Caki2 (cell line): ENCODE results near the gene ACACA. TPM values are rescaled to one million over a fixed set of nuclear protein-coding genes. Genes with fewer than 3 reads are reported as not detected.
"Not testable (repeated sequence)": the region's sequence is repeated elsewhere in the genome, so short reads cannot be mapped to it uniquely, and the experiment has no call there.

ENCODE experiments used
- DNase-seq: peaks from one replicate; pipeline ENCODE4 v3.0.0-alpha.2; 2015; ENCODE audit warnings: low read depth
- in situ Hi-C: cut with HindIII; loops from 2 replicates; pipeline ENCODE4 v1.10.0; 2016; ENCODE audit warnings: low sequenced_read_pairs, low pct_unique_long_range_greater_than_20kb, mixed read lengths
- total RNA-seq: library from RNA; depleted of rRNA; stranded (reverse); fragments of >200 nt; shearing (Covaris generic); gene quantifications from 2 replicates; pipeline ENCODE4 v1.2.3, GENCODE V29; 2014; ENCODE audit warnings: low replicate concordance

ACACA gene
- total RNA-seq, 1 experiment from 2014 or later, result 30.8 TPM

GRCh38 chr17:37082311-37082860 is 324.2 kb downstream of the ACACA start:
- DNase-seq, result no peak

GRCh38 chr17:37081287-37081686 is 325.3 kb downstream of the ACACA start:
- DNase-seq, result no peak
- in situ Hi-C loops, result no loop called here

More at GRCh38 chr17:37082311-37082860, 324.2 kb downstream of the ACACA start:
- in situ Hi-C loops, result no loop called here

DNA sequence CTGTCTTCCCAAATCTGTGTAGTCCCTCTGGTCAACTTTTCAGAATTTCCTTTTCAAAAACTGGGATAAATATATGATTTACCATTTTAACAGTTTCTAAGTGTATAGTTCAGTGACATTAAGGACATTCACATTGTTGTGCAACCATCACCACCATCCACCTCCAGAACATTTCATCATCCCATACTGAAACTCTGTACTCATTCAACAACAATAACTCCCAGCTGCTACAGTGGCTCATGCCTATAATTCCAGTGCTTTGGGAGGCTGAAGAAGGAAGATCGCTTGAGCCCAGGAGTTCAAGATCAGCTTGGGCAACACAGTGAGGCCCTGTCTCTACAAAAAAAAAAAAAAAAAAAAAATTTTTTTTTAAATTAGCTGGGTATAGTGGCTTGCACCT is 326.9 kb downstream of the ACACA start:
- in situ Hi-C loops, result no loop called here
- DNase-seq, result no peak

GRCh38 chr17:37079065-37079708 is 327.4 kb downstream of the ACACA start:
- in situ Hi-C loops, result no loop called here

GRCh38 chr17:37073464-37073863 is 333.2 kb downstream of the ACACA start:
- DNase-seq, in situ Hi-C loops: not testable (repeated sequence)

More at GRCh38 chr17:37079065-37079708, 327.4 kb downstream of the ACACA start:
- DNase-seq, result no peak

- DNase-seq, result no peak
- in situ Hi-C loops, result no loop called here
Measured at GRCh38 chr17:37069087-37069486, 337.5 kb downstream of the ACACA start.

- DNase-seq, result no peak
- in situ Hi-C loops, result no loop called here
Measured at GRCh38 chr17:37068266-37068665, 338.4 kb downstream of the ACACA start.

DNA sequence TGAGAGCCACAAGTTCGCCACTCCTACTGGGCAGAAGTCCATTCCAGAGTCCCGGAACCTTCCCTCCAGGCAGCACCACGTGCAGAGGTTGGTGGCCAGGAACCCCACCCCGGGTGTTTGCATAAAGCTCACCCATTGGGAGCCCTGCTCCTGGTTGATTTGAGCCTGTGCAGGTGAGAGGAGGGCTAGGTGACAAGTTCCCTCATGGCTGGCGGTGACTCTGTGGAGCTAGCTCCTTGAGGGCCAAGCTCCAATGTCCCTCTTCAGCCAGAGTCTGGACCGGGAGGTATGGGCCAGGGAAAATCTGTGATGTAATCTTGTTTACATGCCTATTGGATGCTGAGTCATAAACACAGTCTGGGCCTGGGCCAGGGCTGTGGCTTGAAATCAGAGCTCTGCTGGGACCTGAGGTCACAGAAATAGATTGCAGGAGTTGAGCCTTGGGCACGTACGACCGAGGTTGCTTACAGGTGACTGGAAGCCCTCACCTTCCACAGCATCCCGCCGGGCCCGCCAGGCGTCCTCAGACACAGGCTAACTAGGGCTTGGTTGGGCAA is 339.0 kb downstream of the ACACA start:
- peak; percentile 45 for DNase-seq
- in situ Hi-C loops, result no loop called here

DNA sequence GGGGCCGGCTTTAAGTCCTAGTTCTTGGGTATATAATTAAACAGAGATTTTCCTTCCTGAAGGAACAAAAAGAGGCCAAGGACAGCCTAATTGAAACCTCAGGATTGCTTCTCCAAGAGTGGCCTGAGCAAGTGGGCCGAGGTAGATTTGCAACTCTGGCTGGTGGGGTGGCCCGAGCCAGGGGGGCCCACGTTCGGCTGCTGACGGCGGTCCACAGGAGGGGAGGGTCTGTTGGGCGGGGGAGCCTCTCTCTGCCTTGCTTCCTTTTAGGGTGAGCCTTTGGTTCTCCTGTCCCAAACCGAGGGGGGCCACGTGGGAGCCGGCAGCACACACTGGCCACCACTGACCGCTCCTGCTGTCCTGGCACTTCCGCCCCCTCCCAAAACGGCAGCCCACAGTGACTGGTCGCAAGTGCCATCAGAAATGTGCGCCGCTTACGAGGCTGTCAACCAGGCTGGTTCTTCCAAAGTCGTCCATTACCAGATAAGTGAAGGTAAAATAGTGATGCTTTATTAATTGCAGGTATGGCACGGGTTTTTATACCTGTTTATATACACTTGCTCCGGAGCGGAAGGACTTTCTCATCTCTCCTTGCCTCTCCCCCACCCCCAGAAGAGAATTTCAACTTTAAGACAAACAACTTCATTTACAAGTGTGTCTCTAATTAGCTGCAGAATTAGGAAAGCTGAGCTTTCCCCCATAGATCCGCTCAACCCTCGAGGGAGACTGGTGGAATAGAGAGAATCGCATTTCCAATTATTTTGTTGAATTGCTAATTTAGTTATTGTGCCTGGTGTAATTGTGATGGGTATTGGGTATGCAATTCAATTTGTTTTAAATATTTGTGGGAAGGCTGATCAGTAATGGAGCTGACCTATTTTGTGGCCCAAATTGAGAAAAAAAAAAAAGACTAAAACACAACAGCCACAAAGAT is 340.0 kb downstream of the ACACA start:
- DNase-seq, result no peak
- in situ Hi-C loops, result no loop called here

- no peak for DNase-seq
- in situ Hi-C loops, result no loop called here
Measured at GRCh38 chr17:37065486-37066321, 340.9 kb downstream of the ACACA start.

GRCh38 chr17:37064956-37065355 is 341.7 kb downstream of the ACACA start:
- no peak for DNase-seq
- in situ Hi-C loops, result no loop called here

DNA sequence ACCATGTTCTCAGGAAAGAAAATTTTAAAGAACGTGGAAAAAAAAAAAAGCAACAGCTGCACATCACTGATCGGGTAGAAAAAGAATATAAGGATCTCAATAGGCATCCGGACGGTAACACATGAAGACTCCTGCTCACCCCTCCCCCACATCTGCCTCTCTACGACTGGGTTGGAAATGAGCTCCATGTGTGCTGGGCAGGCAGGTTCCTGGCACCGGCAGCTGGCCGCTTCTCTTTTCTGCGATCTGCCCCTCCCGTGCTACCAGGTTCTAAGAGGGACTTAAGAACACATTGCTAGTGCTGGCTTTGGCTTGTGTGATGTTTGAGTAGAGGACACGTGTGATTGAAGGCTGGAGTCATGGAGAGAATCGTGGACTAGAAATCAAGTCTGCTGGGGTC is 342.4 kb downstream of the ACACA start:
- in situ Hi-C loops, result no loop called here
- DNase-seq, result no peak

DNA sequence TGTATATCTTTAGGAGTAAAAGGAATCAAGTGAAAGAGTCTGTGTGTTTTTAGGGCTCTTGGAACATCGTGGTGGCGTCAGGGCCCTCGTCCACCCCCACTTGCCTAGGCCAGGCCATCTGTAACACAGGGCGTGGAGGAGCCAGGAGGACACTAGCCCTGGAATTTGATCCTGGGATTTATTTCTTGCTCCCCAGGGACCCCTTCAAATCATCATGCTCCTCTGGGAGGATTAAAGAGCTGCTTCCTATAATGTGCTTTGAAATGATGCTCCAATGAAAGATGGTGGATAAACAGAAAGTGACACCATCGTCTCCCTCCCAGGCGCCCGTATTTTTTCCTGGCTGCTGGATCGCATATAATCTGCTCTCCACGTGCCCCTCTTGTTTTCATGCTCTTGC is 344.6 kb downstream of the ACACA start:
- in situ Hi-C loops, result no loop called here

DNA sequence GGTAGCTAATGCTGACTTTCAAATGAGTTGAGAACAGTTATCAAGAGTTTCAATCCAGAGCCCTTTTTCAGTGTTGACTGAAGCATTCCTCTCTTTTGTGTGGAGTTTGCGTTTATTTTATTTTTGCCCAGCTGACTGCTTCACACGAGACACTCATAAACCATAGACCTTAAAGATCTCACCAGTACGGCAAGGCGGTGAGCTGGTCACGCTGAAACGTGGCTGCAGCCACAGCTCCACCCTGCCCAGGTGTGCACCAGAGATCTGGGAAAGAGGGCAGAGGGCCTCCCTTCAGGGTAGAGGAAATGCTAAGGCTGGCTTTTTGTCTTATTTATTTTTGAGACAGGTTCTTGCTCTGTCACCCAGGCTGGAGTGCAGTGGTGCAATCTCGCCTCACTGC is 345.7 kb downstream of the ACACA start:
- in situ Hi-C loops, result no loop called here
- no peak for DNase-seq

More for the DNA sequence above, 344.6 kb downstream of the ACACA start:
- no peak for DNase-seq

GRCh38 chr17:37060094-37060493 is 346.5 kb downstream of the ACACA start:
- in situ Hi-C loops, result no loop called here
- no peak for DNase-seq

- DNase-seq, result no peak
- in situ Hi-C loops, result no loop called here
Measured at GRCh38 chr17:37059493-37059892, 347.1 kb downstream of the ACACA start.

- no peak for DNase-seq
- in situ Hi-C loops, result no loop called here
Measured at GRCh38 chr17:37056622-37057021, 350.0 kb downstream of the ACACA start.

DNA sequence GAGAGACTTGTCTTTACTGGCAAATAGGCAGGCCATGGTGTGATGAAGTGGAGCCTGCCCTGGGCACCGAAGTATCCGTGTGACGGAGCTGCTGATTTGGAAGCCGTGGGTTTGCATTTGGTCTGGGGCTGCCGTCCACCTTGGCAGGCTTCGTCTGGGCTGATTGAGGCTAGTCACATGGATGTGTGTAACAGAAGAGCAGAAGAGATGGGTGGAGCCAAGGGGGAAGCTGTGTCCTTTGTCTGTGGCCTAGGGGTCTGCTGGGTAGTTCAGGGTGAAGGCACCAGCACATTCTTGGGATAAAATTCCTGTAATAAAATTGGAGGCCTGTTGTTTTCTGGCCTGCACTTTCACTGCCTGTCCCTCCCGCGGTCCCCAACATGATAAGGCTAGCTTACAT is 351.7 kb downstream of the ACACA start:
- no peak for DNase-seq
- in situ Hi-C loops, result no loop called here
